Medulla oblongata (tissue), 1 donor: Measurements from ENCODE around the gene MVB12B.

Source experiments
- DNase-seq: peaks from one replicate; pipeline ENCODE4 v3.0.0-alpha.2; 2015; ENCODE audit errors: extremely low spot score

Gene MVB12B

DNA sequence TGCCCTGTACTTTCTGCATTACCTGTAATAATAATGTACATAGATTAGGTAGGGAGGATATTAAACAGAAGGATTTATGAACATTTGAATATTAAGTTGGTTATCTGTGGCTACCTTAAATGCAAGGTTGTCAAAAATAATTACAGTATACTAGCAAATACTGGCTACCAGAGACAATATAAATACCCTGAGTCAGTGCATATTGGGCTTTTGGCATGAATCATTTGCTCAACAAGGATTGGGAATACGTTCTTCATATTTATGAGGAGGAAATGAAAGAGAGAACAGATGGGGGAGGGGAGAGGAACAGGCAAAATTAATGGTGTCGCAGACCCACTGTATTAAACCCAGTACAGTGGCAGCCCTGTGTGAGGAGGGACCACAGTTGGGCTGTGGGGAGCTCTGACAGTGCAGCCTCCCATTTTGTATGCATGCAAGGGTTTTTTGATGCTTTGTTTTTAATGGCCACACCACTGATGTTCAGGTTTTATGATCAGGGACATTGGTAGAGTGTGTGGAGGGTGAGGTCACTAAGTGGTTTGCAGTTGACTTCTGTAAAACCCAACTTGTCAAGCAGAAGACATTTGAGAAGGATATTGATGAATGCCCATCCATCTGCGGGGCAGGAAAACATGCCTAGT lies 56.9 kb downstream of the MVB12B start:
- no peak for DNase-seq

GRCh38 chr9:126384926-126385325 lies 58.3 kb downstream of the MVB12B start:
- no peak for DNase-seq

GRCh38 chr9:126386088-126386487 lies 59.5 kb downstream of the MVB12B start:
- peak; percentile 82 for DNase-seq

GRCh38 chr9:126386776-126387175 lies 60.1 kb downstream of the MVB12B start:
- DNase-seq: no peak

DNA sequence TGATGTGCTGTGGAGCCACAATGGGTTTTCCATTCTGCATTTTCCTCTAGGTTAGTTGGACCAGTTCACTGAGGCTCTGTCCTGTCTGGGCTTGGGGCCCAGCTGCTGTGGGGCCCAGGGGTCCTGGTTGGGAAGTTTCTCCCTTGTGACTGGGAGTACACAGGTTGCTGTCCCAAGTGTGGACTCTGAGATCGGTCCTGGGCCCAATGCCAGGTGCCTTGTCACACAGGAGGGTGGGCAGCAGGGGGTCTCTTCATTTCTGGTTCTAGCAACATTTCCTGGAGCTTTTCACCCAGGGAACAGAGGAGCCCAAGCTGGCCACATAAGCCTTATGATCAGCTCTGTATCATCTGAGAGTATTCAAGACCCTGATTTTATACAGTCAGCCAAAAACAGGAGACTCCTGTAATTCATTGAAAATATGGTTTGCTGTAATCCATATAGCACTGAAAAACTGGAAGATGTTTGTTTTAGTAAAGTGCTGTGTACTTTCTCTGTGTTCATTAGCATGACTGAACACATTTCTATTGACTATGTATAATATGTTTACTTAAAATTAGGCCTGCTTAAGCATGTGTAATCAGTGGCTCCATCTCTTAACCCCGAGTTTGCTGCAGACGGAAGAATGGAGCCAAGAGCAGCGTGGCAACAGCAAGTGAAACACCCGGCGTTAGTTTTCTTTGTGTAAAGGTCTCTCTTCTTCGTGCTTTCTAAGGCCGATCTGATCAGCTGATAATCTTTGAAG lies 62.5 kb downstream of the MVB12B start:
- no peak for DNase-seq

DNA sequence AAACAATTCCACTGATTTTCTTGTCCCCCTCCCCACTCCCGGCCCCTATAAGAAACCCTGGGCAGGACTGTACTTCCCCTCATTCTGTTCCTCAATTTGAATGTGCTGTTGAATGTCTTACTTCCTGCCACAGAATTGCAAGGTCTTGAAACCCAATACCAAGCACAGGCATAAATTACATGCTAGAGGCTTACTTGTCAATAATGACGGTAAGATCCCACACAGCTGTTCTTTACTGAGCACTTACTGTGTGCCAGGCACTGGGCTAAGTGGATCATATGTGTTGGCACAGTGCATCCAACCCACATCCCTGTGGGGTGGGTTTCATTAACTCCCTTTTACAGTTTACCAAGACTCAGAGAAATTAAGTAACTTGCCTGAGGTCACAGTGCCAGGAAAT lies 63.4 kb downstream of the MVB12B start:
- DNase-seq: no peak

DNA sequence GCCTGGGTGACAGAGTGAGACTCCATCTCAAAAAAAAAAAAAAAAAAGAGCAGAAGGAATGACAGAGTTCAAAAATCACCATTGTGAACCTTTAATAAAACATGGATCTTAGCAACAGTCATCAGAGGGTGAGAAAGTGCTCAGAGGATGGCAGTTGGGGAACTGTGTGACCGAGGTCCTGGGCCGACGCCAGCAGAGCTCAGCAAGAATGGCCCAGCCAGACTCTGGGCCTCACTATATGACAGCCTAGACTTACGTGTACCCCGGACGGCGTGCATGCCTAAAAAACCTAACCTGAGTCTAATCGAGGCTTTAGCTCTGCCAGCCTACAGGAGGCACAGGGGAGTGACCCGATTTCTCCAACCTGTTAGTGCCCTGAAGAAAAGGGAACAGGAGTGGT lies 64.3 kb downstream of the MVB12B start:
- no peak for DNase-seq

DNA sequence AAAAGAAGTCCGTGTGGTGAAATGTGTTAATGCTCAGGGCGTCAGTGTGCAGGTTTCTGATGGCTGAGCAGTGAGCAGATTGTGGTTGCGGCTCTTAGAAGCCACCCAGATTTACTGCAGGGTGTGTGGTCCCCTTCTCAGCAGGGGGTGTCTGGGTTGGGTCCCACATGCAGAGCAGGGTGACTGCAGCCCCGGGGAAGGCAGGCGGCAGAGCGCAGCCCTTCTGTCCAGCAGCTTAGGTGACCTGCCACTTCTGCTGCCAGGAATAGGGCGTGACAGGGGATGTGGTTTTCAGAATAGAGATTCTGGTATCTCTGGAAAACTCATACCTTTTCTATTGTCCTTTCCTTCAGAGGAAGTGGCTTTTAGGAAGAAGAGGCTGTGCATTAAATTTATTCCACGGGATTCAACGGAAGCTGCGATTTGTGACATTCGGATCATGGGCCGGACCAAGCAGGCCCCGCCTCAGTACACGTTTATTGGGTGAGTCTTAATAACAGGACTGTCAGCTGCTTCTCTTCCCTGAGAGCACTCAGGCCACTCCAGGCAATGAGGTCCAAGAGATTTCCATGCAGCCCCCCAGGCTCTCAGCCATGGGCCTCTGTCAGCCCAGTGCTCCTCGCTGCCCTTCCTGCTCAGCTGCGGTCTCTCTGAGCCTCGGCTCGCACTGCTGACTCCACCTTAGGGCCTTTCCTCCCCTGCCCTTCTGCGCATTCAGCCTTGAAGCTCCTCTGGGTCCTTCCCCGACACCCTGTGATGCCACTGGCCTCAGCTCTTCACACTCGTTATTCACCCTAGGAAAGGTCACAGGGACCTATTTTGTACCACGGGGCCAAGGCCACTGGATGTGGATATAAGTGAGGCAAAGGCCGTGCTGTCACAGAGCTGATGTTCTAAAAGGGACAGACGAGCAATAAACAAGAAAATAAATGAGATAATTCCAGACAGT lies 65.4 kb downstream of the MVB12B start:
- DNase-seq: no peak

DNA sequence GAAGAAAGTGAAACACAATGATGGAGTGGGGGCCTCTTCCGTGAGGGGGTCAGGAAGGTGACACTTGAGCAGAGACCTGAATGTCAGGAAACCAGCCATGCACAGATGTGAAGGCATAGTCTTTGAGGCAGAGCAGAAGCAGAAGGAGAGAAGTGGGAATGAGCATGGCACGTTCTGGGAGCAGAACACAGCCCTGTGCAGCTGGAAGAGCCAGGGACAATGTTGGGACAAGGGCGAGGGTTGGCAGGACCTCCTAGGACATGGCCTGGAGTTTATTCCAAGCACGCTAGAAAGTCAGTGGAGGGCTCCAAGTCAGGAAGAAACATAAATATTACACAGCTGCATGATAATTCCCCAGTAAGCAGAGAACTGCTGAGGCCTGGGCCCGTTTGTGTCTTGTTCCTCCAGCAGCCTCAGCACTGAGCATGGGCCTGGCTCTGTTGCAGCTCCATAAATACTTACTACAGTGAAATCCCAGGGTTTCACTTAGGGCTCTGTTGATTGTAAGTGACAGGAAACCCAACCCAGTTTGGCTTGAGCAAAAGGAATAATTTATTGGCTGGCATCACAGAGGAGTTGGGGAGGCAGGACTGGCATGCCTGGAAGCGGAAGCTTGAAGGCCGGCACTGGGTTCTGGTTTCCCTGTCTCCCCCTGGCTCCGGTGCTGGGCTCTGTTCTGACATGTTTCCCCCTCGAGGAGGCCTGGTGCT lies 66.2 kb downstream of the MVB12B start:
- no peak for DNase-seq

GRCh38 chr9:126393876-126394275 lies 67.2 kb downstream of the MVB12B start:
- DNase-seq: no peak

DNA sequence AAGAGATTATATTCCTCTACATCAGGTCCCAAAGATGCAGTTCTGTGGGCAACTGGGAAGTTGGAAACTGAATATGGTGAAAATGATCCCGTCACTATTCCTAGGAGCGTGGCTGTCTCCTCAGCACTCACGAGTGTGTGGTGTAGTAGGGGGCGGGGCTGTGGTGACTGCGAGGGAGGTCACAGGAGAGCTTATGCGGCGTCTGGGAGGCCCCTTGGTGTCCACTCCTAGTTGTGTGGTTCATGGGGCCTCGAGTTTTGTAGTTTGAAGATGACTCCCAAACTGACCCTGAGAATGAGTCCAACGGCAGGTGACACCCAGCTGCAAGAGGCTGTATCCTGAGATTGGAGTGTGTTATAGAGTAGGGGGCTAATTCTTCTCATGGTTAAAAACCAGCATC lies 68.2 kb downstream of the MVB12B start:
- no peak for DNase-seq

DNA sequence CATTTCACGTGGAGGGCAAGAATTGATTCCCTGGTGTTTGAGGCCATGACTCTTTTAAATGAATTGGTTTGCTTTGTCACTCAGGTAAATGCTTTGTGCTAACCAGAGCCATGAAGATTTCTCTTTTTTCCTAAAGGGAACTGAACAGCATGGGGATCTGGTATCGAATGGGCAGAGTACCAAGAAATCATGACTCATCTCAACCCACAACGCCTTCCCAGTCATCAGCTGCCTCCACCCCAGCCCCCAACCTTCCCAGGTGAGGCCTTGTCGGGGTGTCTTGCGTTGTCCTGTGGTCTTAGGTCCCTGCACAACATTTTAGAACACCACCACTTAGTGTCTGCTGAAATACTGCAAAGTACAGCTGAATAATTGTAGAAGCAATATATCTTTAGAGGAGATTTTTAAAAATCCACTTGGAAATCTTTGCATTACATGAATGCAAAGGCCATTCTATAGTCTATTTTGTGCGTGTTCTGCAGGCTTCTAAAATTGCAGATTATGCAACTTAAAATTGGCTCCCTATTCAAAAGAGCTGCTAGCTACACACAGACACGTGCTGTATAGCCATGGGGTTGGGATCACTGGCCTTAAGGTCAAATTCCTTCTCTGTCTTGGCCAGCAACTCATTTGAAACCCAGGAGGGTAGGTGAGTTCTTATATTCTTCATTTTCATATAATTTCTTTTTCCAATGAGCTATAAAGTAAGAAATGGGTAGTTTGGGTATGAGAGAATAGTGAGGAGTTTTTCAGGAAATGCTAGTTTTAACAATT lies 69.0 kb downstream of the MVB12B start:
- no peak for DNase-seq

GRCh38 chr9:126397056-126397455 lies 70.4 kb downstream of the MVB12B start:
- DNase-seq: no peak

DNA sequence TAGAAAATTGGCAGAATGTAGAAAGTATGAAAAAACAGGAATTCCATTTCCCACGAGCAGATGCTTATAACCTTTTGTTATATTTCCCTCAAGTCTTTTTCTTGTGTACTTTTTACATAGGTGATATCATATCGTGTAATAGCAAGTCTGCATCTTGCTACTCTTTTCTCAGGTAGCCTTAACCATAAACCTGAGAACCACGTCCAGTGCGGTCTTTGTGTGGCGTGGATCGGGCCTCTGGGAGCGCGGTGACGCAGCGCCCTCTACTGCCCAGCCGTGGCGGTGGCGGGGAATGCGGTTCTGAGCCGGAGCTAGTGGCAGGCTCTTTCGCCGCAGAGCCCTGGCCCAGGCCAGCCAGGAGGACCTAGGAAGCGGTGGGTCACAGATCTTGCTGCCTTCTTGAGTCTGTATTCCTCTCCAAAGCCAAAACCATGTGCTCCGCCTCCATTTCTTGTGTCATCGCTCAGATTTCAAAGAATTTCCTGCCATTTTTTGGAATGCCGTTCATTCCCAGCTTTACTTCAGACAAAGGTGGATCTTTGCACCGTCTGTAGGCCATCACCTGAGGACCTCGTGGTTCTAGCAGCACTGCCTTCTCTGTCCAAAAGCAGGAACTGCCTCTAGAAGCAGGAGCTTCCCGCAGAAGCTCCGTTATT lies 71.9 kb downstream of the MVB12B start:
- DNase-seq: peak; percentile 88

DNA sequence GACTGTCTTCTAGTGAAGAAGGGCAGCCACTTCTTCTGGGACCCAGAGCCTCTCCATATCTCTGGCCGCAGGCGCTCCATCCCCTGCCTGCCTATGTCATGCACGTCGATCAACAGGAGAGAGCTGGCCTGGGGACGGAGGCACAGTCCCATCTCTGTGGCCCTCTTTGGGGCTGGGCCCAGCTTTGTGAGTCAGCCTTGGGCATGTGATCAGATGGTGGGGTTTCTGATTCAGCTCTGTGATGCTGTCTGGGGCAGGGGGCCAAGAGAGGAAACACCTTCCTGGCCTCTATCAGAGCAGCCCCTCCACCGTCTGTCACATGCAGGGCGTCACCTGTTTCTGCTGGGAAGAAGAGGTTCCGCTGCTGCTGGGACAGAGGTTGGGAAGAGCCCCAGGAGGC lies 72.6 kb downstream of the MVB12B start:
- DNase-seq: no peak

DNA sequence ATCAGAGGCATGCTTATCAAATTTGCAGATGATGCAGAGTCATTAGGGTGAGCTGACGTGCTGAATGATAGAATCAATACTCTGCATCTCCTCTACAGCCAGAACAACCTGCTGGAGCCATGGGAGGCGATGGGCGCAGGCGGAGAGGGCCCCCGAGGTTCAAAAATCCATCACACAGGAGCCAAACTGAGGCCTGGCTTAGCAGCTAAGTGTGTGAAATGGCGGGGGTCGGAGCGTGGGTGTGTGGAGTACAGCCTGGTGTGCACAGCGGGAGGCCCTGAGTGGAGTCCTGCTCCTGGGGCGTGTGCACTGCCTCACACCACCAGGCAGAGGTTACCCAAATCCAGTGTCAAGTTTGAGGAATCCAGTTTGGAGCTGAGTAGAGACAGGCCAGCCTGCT lies 73.2 kb downstream of the MVB12B start:
- no peak for DNase-seq

GRCh38 chr9:126400571-126400970 lies 73.9 kb downstream of the MVB12B start:
- DNase-seq: no peak

- DNase-seq: no peak
These were observed 74.5 kb downstream of the MVB12B start for GRCh38 chr9:126401107-126401506.

GRCh38 chr9:126401581-126401980 lies 75.0 kb downstream of the MVB12B start:
- DNase-seq: no peak

- DNase-seq: no peak
These were observed 76.8 kb downstream of the MVB12B start for GRCh38 chr9:126403397-126403796.

GRCh38 chr9:126404459-126404858 lies 77.8 kb downstream of the MVB12B start:
- no peak for DNase-seq
